ENCODE measurements around the gene TMOD2. TPM values are rescaled to one million over a fixed set of nuclear protein-coding genes. Genes with fewer than 3 reads are reported as not detected.

TMOD2 gene
- total RNA-seq, 1 experiment from 2014 or later, result 3.6 TPM

GRCh38 chr15:51864408-51865056 is 113.1 kb downstream of the TMOD2 start:
- Mint-ChIP-seq H3K27ac (peak overlapping the region; percentile 22), H3K9me3 (no peaks in the 10 kb centered on the region), H3K27me3 (ENCODE audit: low read depth) (no peaks in the 10 kb centered on the region), H3K4me1 (peaks cover 37% of the 10 kb centered on the region), H3K4me3 (no peak overlapping the region), H3K36me3 (peaks cover 18% of the 10 kb centered on the region)
- peak; percentile 90 for ATAC-seq
- no peak for TF ChIP-seq ZNF416 (CRISPR knock-in tag; IDR thresholded peaks at IDR 0.05)
- no peak for TF ChIP-seq EMX1 (CRISPR knock-in tag; IDR thresholded peaks at IDR 0.05)
- TF ChIP-seq ZNF425 (CRISPR knock-in tag; conservative IDR thresholded peaks at IDR 0.05), result no peak
- TF ChIP-seq AFF4 (CRISPR knock-in tag; IDR thresholded peaks at IDR 0.05; ENCODE audit: borderline replicate concordance), result no peak
- no peak for TF ChIP-seq IRF1 (CRISPR knock-in tag; IDR thresholded peaks at IDR 0.05)
- no peak for TF ChIP-seq NFATC4 (CRISPR knock-in tag; IDR thresholded peaks at IDR 0.05)
- TF ChIP-seq ZBTB21 (CRISPR knock-in tag; IDR thresholded peaks at IDR 0.05; ENCODE audit: borderline replicate concordance), result no peak
- no peak for TF ChIP-seq ATF2 (CRISPR knock-in tag; IDR thresholded peaks at IDR 0.05; ENCODE audit: borderline replicate concordance, low read depth)
- no peak for TF ChIP-seq ZNF281 (CRISPR knock-in tag; IDR thresholded peaks at IDR 0.05)
- TF ChIP-seq GABPB1 (CRISPR knock-in tag; IDR thresholded peaks at IDR 0.05), result no peak
- TF ChIP-seq GRHL2 (CRISPR knock-in tag; IDR thresholded peaks at IDR 0.05; ENCODE audit: insufficient replicate concordance, severe bottlenecking), result no peak
- no peak for TF ChIP-seq JUN (CRISPR knock-in tag; IDR thresholded peaks at IDR 0.05)
- ChIA-PET CTCF (interaction anchor here (1.3 kb wide), 1 partner anchor 24 kb away, joined by 8 read pairs; no protein-coding TSS in a partner anchor), POLR2A (no interaction called here)
- no peak for DNase-seq (ENCODE audit: low spot score)

- H3K4me3 Mint-ChIP-seq, result no peak overlapping the region
- H3K27ac Mint-ChIP-seq, result 0 out of 2 replicates have a peak overlapping the region, but pooled peaks have one; percentile 21
- POLR2A ChIA-PET, result no interaction called here
- no peaks in the 10 kb centered on the region for H3K27me3 Mint-ChIP-seq (ENCODE audit: low read depth)
- peaks cover 23% of the 10 kb centered on the region for H3K36me3 Mint-ChIP-seq
- DNase-seq (ENCODE audit: low spot score) (no peak), ATAC-seq (no peak)
- peaks cover 37% of the 10 kb centered on the region for H3K4me1 Mint-ChIP-seq
- CTCF ChIA-PET, result interaction anchor here (1.3 kb wide), 1 partner anchor 23 kb away, joined by 8 read pairs; no protein-coding TSS in a partner anchor
- TF ChIP-seq JUN (CRISPR knock-in tag; IDR thresholded peaks at IDR 0.05) (no peak), ESRRA (CRISPR knock-in tag; IDR thresholded peaks at IDR 0.05; ENCODE audit: borderline replicate concordance) (no peak), ZNF423 (CRISPR knock-in tag; IDR thresholded peaks at IDR 0.05) (no peak), FOXJ3 (CRISPR knock-in tag; IDR thresholded peaks at IDR 0.05; ENCODE audit: borderline replicate concordance) (no peak), NR1H2 (CRISPR knock-in tag; IDR thresholded peaks at IDR 0.05) (no peak)
- peaks cover under 1% of the 10 kb centered on the region; the same call in 1 of the 2 replicates for H3K9me3 Mint-ChIP-seq
Measured at GRCh38 chr15:51865317-51865716, 113.9 kb downstream of the TMOD2 start.
